GM19372 (cell line): ENCODE results near the gene CAMK2B.

Experiments used
- ATAC-seq: cut with Tn5 transposase; IDR thresholded peaks from one replicate; pipeline ENCODE4 v1.9.1; 2021; ENCODE audit warnings: mild to moderate bottlenecking, low read depth, moderate library complexity; ENCODE audit not compliant: unreplicated experiment

Gene CAMK2B

DNA sequence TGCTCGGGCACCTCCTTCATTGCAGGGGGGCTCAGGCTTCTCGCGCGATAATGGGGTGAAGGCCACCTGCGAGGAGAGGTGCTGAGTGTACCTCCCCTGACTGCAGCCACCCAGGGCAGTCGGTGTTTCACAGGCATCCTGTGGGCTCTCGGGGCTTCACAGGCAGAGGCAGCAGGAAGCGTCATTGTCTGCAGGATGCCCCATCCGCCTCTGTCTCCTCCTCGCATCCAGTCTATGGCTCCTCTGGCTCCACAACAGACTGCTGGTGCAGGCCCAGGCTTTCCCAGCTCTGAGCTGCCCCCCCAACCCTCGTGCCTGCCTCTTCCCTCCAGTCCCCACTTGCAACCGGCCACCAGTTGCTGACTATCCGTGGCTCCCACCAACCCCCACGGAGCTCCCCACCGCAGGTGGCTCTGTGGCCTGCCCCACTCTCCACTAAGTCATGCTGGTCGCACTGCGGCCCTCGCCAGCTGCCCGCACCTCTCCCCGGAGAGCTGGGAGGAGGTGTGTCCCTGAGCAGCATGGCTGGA is 36.5 kb downstream of the CAMK2B start:
- no peak for ATAC-seq

DNA sequence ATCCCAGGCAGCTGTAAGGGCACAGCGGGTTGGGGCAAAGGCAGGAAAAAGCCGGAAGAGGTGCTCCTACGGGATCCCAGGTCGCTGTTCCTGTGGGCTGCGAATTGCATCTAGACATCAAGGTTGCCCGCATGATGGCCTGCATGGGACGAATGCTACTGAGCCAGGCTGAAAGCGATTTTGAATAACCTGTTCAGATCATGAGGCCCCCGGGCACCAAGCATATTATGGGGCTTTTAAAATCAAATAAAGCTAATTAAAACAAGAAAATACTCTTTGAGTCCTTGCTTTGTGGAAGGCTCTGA is 37.1 kb downstream of the CAMK2B start:
- no peak for ATAC-seq

- no peak for ATAC-seq
Observed at GRCh38 chr7:44287488-44288380, 37.7 kb downstream of the CAMK2B start.

DNA sequence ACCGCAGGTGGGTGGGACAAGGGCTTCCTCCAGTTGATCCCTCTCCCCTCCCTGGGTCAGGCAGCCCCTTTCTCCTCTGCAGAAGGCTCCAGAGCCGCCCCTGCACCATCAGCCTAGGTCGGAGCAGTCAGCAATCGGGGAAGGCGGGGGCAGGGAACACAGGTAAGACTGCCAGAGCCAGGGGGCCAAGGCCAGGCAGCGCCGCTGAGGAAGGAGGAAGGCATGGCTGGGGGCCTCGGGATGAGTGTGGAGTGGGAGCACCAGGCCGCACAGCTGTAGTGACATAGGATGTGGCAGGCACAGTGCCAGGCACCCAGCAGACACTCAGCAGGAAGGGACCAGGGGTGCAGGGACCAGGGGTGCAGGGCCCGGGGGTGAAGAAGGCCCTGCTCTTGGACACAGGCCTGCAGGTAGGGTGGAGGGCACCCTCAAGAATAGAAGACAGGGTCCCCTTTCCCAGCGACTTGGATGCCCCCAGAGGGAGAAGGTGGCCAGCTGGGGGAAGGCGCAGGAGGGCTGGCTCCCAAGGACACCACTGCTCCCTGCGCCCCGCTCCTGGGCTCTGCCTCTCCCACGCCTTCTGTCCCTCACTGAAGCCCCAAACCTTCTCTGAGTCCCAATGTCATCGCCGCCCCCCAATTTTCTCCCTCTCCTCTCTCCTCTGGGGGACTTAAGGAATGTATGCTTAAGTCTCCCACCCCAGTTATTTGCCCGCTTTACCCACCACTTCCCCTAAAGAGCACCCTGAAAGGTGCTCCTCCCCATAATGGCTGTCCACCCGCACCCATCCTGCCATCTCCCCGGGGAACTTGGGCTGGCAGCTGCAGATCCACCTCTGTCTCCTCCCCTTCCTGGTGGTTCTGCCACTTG is 38.5 kb downstream of the CAMK2B start:
- no peak for ATAC-seq

- no peak for ATAC-seq
Observed at GRCh38 chr7:44286182-44286617, 39.2 kb downstream of the CAMK2B start.

DNA sequence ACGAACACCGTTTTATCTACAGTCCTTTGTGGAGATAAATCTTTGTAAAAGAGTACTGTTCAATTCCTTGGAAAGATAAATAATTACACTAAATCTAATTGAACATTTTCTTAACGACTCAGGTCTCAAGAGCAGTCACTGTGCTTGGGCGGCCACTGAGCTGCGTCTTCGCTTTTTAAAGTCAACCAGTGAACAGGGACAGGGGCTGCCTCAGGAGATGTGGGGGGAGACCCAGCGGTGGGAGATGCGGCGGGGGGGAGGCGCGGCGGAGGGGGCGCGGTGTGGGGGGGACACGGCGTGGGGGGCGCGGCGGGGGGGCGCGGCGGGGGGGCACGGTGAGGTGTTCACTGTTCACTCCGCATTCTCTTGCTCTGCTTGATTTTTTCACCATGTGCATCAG is 39.8 kb downstream of the CAMK2B start:
- ATAC-seq = no peak

DNA sequence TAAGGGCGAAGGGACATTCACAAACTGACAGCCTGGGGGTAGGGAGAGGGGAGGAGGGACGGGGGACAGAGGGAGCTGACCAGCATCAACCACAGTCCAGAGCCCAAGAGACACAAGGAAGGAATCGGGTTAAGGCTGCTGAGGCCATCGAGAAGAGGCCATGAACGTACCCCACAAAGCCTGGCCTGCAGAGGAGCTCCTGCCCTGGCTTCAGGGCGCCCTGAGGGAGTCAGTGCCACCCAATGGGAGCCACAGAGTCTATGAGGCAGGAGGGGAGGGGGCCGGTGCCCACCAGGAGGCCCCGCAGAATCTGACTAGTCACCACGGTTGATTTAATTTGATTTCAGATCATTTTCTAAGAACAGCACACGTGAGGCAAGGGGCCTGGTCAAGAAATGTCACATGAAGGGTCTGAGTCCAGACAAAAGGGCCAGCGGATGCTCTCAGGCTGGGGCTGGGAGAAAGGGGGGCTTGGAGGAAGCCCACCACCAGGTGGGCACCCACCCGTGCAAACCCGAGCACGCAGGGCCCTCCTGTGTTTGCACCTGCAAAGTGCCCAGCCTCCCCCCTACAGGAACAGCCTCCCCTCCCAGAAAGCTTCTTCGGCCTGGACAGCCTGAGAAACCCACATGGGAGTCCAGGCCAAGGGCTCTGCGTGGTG is 40.4 kb downstream of the CAMK2B start:
- ATAC-seq = no peak

GRCh38 chr7:44284216-44284615 is 41.2 kb downstream of the CAMK2B start:
- no peak for ATAC-seq

DNA sequence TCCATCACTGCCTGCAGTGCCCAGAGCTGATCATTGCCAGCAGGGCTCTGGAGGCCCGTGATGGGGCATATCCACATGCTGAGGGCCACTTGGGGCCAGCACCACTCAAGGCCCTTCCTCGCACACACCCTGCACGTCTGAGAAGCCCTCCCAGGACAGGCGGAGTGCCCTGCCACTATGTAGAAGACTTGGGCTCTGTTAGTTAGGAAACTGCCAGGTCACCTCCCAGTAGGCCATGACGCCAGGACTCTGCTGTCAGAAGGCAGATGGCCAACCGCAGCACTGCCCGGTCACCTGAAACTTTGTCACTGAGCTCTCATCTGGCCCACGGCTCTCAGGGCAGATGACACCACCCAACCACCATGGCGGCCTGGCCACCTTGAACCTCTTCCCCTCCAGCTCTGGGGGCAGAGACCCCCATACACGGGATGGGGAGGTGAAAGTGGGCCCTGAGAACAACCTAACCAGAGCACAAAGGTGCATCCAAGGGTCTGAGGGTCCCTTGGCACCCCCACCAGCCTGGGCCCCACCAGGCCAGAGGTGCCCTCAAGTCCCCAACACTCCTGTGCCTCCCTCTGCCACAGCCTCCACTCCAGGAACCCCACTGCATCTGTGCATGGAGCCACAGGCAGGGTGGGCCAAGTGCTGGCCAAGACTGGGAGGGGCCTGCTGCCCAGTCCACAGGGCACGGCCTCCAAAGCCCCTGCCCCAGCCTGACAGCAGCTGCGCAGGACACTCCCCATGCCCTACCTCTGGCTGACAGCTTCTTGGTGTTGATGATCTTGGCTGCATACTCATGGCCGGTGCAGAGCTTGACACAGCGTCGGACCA is 41.8 kb downstream of the CAMK2B start:
- ATAC-seq = no peak

- ATAC-seq = no peak
Observed at GRCh38 chr7:44282601-44283171, 42.7 kb downstream of the CAMK2B start.

GRCh38 chr7:44281811-44282600 is 43.4 kb downstream of the CAMK2B start:
- no peak for ATAC-seq

DNA sequence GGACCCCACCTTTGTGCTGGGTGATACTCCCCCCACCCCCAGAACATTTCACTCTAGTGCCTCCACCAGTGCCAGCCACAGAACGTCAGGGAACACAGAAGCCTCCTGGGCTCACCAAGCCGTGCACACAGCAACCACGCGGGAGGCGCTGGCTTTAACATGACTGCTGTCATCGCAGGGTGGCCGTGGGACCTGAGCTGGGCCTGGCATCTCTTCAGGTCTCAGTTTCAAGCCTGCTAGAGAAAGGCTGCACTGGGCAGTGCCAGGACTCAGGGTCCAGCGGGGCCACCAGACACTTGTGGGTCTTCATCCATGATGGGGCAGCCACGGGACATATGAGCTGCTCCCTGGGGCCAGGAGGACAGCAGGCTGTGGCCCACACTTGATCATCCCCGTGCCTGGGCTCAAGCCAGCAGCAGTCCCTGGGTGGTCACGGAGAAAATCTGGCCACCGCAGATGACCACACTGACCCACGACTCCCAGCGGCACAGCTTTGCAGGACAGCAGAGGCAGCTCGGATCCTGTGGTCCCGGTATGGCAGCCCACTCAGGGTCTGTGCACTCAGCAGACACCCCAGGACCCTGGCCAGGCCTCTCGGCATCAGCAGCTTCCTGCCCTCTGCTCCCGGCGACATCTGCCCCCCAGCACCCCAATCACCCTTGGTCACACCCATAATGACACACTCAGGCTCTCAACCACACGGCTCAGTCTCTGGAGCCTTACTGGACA is 44.2 kb downstream of the CAMK2B start:
- no peak for ATAC-seq

GRCh38 chr7:44280636-44280992 is 44.8 kb downstream of the CAMK2B start:
- ATAC-seq = no peak

DNA sequence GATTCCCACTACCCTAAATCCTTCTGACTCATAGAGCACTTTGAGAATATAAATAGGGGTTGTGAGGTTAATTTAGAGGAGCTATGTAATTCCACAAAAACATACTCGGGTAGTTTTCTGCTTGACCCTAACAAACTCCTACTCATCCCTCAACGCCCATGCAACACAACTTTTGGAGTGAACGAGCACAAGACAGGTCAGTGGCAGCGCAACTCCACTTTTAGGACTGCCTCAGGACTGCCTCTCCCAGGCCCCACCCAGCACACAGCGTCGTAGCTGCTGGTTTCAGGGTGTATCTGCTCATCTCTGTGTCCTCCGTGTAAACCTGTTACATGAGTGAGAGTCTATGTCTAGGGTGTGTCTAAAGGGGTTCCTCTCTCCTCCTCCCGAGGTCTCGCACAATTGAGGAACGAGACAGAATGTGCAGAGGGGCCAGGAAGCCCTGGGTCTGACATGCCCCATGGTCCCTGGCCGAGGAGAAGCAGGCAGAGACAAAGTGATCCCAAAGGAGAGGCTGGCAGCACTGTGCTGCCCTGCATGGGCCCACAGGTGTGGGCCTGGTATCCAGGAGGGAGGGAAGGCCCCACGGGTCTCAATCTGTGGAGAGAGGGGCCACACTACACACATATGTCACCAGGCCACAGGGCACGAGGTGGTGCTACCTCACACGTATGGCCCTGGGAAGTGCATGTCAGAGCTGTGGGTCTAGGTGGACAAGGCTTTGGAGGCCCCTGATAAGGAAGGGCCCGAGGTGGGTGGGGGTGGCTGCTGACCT is 45.5 kb downstream of the CAMK2B start:
- ATAC-seq = no peak

DNA sequence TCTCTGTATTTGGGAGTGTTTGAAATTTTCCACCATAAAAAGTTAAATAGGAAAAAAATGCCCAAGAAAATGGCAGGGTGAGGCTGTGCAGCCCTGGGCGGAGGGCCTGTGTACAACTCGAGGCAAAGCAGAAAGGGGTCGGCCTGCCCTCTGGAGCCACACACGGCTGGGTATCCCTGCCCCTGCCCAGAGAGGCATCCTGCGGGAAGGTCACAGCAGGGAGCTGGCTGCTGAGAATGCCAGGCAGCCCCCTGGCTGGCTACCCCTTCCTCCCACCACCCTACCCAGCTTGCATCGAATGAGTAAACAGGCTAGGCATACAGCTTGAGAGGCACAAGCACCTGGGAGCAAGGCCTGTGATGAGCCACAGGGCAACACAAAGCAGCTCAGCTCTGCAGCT is 46.1 kb downstream of the CAMK2B start:
- no peak for ATAC-seq

- ATAC-seq = no peak
Observed at GRCh38 chr7:44278451-44279161, 46.8 kb downstream of the CAMK2B start.

- ATAC-seq = no peak
Observed at GRCh38 chr7:44277851-44278250, 47.5 kb downstream of the CAMK2B start.
